HG02870 (cell line): ENCODE data around the gene USP21.

ENCODE experiments used
- ATAC-seq: cut with Tn5 transposase; IDR thresholded peaks from one replicate; pipeline ENCODE4 v1.9.1; 2021; ENCODE audit warnings: mild to moderate bottlenecking, moderate library complexity; ENCODE audit not compliant: unreplicated experiment

The USP21 gene

DNA sequence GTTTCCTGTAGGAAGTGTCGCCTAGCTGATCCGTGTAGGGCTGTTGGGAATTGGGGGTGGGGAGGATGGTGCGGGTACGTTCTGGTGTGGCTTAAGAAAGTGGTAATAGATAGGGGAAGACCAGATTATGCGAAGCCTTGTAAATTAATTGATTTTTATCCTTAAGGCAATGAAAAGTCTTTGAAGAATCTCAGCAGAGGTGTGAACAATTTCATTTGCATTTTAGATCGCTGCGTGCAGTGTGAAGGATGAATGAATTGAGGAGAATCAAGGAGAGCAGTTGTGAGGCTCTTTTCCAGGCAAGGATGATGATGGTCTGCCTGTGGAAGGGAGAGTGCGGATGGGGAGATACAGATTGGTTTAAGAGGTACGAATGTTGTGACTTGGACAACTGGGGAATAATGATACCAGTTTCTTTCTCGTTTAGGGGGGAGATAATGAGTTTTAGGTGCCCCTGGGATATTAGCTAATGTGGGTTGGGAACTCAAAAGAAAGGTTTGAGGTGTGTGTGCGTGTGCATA, 26.0 kb upstream of the USP21 start:
- ATAC-seq: no peak

DNA sequence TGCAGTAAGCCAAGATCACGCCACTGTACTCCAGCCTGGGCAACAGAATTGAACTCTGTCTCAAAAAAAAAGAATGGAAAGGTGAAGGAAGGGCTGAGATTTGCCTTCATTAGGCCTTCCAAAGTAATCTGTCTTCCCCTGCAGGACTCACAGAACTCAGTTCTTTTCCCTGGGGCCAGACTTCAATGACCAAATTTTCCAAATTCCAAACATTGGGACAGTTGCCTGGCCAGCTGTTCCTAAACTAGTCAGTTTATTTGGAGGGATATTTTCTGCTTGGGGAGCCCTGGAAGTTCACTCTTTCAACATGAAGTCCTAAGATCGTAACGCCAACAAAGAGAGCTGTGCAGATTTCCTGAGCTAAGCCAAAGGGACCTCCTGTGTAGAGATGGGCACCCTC, 21.4 kb upstream of the USP21 start:
- ATAC-seq: no peak

DNA sequence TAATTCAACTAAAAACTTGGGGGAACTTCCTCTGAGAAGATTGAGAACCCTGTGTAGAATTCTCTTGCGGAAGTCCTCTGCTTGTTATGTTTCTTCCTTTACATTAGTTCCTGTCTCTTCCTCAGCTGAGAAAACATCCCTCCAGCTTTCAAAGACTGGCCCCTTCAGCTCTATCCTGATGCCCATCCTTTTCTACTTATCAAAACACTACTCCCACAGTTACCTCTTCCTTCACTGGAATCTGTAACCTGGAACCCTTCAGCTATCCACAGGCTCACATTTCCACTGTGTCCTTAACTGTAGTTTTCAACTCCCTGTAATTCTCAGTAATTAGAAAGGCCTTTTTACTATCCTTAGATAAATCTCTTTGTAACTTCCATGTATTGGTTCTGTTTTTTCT, 20.9 kb upstream of the USP21 start:
- no peak for ATAC-seq

DNA sequence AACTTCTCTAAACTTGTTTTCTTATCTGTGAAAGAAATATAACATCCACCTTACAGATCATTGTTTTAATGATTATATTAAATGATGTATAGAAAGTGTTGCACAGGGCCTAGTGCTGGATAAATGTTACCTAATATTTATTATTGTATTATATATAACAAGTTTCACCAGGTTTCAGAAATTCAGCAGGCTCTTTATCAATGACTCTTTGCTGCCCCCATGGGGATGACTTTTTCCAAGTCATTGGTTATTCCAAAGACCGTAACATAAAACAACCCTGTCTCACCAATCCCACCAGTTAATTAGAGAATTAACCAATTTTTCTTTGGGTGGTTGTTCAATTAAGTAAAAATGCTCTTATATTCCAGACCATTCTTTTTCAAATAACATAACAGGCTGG, 19.5 kb upstream of the USP21 start:
- ATAC-seq: no peak

DNA sequence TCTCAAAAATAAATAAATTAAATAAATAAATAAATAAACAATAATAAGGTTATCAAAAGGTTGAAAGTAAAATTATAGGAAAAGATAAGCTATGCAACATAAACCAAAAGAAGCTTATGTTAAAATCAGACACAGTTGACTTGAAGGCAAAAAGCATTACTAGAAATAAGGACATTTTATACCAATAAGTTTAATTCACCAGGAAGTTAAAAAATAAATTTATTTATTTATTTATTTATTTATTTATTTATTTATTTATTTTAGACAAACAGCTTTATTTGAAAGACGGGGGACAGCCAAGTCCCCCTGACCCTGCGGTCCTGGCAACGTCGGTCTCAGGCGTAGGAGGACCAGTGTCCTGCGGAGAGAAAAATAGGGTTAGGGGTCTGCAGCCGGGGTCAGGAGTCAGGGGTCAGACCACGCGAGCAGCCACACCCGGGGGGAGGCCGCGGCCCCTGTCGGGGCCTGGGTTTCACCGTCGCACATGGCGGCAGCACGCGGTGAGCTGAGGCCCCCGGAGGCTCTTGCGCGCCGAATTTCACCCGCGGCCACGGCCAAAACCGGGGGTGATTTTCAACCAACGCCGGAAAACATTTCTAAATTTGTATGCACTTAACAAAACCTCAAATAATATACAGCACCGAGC, 18.4 kb upstream of the USP21 start:
- ATAC-seq: no peak

DNA sequence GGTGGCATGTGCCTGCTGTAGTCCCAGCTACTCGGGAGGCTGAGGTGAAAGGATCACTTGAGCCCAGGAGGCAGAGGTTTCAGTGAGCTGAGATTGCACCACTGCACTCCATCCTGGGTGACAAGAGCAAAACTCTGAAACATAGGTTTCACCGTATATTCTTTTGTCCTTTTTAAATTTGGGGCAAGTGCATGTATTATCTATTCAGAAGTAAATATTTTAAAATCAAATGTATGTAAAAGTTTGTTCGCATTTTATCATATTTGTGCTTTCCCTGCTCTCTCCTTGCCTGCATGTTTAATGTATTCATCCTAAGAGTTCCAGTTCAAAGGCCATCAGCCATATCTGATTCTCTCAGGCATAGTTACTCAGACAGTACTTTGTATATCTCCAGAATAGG, 13.5 kb upstream of the USP21 start:
- no peak for ATAC-seq

DNA sequence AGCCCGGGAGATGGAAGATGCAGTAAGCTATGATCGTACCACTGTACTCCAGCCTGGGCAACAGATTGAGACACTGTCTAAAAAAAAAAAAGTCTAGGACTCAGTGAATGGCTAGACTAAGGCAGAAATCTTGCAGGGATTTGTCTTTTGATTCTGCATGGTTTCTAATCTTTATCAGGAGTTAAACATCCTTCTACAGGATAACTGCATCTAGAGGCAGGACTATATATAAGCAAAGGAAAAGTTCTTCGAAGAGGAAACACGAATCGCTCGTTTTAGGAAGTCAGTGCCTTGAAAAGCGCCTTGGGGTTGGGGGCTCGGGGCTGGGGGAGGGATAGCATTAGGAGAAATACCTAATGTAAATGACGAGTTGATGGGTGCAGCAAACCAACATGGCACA, 6.1 kb upstream of the USP21 start:
- no peak for ATAC-seq

DNA sequence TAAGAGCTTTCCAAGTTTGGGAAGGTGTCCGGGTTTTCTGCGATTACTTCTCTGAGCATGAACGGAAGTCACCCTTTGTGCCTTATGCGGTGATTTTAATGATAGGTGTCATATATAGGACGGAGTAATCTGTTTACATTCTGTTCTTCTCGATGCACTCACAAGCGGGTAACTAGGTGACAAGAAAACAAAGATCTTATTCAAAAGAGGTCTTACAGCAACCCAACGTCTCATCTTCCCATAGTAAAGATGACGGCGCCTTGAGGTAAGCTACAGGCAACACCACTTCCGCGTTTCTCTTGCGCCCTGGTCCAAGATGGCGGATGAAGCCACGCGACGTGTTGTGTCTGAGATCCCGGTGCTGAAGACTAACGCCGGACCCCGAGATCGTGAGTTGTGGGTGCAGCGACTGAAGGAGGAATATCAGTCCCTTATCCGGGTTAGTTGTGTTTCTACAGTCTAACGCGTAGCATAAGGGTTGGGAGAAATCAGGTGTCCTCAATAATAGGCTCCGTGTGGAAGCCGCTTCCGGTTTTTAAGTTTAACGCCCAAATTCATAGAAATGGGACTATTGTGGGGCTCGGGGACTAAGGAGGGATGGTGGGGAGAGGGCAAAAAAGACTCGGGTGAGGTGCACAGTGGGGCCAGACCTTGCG, 5.5 kb upstream of the USP21 start, which contains the start of gene UFC1:
UFC1 (plus strand) TSS at position 297 of the 656 bp plus-strand sequence; CDS start at position 317, 20 bp downstream.
- peak; percentile 84 for ATAC-seq

DNA sequence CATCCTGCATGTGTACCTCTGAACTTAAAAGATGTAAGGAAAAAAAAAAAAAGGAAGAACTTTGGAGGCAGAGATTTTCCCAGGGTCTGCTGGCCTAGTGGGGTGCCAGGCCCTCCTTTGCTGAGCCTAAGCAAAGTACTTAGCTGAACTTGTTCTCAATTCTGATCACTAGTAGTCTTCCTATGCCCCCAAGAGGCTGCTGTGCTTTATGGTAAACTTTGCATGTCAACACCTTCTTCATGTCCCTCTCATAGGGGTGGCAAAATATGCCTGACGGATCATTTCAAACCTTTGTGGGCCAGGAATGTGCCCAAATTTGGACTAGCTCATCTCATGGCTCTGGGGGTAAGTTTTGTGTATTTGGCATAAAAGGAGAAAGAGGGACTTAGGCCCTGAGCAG, 1.4 kb upstream of the USP21 start:
- no peak for ATAC-seq

DNA sequence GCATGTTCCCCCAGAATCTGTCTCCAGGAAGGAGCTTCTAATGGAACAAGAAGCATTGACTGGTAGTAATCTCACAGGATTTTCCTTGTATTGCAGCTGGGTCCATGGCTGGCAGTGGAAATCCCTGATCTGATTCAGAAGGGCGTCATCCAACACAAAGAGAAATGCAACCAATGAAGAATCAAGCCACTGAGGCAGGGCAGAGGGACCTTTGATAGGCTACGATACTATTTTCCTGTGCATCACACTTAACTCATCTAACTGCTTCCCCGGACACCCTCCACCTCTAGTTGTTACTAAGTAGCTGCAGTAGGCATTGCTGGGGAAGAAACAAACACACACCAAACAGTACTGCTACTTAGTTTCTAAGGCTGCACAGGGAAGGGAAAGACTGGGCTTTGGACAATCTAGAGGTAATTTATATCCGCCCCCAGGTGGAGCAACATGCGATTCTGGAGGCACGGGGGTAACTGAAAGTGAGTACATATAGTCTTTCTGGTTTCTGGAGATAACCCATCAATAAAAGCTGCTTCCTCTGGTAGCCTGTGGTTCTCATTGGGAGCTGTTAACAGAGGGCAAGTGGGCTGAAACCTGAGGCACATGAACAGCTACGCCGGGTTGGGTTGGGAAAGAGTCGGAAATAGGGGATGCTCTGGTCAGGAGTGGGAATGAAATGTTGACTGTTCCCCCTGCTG, 837 bp upstream of the USP21 start:
- ATAC-seq: no peak

DNA sequence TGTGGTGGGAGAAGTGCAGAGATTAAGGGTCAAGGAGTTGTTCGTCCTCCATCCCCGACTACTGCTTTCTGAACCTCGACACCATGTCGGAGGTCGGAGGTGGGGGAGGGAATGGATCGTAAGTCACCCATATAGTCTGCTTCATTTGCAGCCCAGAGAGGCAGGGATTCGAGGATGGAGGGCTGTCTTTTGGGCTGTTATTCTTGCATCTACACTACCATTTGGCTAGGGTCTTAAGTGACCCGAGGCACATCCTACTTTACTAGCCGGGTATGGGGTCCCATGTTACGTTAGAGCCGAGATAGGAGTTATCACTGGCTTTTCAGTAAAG, 578 bp downstream of the USP21 start:
- ATAC-seq: no peak

DNA sequence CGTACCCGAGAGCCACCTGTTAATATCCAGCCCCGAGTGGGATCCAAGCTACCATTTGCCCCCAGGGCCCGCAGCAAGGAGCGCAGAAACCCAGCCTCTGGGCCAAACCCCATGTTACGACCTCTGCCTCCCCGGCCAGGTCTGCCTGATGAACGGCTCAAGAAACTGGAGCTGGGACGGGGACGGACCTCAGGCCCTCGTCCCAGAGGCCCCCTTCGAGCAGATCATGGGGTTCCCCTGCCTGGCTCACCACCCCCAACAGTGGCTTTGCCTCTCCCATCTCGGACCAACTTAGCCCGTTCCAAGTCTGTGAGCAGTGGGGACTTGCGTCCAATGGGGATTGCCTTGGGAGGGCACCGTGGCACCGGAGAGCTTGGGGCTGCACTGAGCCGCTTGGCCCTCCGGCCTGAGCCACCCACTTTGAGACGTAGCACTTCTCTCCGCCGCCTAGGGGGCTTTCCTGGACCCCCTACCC, 1.4 kb downstream of the USP21 start:
- no peak for ATAC-seq

DNA sequence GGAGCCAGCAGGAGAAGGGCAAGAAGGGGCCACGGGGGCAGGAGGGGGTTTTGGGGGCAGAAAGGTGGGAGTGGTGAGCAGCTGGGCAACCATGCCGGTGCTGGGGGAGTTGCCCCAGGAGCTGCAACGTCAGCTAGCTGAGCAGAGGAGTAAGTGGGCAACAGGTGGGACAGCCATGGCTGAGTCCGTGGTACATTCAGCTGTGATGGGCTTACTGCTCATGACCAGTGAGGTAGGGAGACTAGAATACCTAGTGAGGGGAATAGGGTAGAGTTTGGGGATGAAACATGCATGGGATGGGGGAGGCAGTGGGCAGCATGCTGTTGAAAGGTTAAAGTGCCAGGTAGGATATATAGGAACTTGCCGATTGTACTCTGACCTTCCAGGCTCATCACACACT, 2.4 kb downstream of the USP21 start:
- no peak for ATAC-seq

DNA sequence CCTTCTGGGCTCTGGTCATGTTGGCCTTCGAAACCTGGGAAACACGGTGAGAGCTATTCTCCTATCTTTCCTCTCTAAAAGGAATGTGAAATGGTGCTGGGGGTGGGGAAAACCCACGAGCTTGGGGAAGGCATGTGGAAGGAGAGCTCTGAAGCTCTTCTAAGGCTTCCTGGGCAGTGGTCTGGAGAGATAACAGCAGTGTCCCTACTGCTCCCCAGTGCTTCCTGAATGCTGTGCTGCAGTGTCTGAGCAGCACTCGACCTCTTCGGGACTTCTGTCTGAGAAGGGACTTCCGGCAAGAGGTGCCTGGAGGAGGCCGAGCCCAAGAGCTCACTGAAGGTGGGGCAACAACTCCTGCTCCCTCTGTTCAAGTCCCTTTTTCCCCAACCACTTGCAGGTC, 2.8 kb downstream of the USP21 start:
- no peak for ATAC-seq

DNA sequence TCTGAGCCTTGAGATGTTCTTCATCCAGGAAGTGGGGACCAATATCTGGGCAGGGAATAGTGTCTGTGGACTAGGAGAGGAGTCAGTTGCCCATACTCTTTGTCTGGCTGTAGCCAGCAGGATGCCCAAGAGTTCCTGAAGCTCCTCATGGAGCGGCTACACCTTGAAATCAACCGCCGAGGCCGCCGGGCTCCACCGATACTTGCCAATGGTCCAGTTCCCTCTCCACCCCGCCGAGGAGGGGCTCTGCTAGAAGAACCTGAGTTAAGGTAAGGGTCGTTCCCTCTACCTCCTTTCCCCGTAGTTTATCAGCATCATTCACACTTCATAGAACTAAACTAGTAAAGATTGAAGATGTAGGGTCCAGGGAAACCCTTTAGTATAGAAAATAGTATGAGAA, 3.5 kb downstream of the USP21 start:
- no peak for ATAC-seq

DNA sequence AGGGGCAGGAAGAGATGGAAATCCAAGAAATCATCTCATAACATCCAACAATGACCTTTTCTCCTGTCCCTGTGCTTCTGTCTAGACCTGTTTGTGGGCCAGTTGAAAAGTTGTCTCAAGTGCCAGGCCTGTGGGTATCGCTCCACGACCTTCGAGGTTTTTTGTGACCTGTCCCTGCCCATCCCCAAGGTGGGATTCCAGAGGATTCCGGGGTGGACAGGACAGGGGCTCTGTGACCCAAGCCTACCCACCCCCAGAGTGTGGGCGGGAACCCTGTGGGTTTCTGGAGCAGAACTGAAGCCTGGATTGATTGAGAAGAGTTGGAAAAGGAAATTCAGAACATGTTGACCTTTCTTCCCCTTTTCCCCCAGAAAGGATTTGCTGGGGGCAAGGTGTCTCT, 4.5 kb downstream of the USP21 start:
- no peak for ATAC-seq

DNA sequence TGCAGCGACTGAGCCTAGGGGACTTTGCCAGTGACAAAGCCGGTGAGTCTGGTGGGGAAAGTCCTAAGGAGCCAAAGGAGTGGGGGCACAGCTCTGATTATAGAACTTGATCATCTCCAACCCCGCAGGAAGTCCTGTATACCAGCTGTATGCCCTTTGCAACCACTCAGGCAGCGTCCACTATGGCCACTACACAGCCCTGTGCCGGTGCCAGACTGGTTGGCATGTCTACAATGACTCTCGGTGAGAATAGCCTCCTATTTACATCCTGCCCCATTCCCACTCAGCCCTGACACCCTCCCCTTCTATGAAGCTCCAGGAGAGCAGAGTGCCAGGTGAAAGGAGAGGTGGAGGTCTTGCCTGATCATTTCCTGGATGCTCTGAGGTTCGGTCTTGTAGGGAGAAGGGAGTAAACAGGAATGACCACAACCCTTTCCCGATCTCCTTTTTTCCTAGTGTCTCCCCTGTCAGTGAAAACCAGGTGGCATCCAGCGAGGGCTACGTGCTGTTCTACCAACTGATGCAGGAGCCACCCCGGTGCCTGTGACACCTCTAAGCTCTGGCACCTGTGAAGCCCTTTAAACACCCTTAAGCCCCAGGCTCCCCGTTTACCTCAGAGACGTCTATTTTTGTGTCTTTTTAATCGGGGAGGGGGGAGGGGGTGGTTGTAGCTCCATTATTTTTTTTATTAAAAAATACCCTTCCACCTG, 5.8 kb downstream of the USP21 start:
- no peak for ATAC-seq

DNA sequence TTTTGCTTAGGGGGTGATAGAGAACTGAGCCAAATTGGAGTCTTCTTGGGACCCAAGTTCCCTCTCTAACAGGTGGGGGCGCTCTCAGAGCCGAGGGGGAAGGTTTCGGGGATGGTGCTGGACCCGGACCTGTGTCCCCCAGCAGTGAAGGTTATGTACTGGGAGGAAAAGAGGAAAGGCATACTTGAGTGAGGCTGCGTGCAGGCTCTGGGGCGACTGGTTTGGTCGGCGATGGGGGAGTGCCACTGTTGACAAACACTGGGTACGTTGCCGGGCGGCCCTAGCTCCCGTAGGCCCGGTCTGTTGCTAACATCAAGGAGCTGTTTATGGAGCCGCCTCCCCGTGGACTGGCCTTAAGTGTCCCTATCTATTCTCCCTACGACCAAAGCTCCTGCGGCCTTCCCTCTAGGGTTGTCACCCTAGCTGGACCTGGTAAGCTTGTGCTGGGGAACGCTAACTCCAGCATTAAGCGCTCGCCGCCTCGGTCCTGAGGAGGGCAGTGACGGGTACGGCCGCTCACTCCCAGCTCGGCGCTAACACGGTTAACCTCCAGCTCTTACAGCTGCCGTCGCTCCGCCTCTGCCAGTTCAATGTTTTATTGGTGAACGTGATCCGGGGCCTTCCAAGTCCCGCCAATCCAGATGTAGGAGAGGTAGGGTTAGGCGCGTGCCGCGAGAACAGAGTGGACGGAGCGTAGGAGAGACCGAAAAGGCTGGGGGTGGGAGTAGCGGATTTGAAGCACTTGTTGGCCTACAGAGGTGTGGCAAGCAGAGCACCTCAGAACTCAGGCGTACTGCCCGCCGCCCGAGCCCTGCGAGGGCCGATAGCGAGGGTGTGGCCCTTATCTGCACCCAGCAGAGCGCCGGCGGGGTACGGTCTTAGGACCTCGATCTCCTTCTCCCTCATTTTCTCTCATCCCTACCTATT, 6.7 kb downstream of the USP21 start, which contains the start of gene PPOX:
PPOX (plus strand) TSS at position 685 of the 927 bp plus-strand sequence. CDS start 422 bp downstream, outside the sequence.
- ATAC-seq: peak; percentile 95

DNA sequence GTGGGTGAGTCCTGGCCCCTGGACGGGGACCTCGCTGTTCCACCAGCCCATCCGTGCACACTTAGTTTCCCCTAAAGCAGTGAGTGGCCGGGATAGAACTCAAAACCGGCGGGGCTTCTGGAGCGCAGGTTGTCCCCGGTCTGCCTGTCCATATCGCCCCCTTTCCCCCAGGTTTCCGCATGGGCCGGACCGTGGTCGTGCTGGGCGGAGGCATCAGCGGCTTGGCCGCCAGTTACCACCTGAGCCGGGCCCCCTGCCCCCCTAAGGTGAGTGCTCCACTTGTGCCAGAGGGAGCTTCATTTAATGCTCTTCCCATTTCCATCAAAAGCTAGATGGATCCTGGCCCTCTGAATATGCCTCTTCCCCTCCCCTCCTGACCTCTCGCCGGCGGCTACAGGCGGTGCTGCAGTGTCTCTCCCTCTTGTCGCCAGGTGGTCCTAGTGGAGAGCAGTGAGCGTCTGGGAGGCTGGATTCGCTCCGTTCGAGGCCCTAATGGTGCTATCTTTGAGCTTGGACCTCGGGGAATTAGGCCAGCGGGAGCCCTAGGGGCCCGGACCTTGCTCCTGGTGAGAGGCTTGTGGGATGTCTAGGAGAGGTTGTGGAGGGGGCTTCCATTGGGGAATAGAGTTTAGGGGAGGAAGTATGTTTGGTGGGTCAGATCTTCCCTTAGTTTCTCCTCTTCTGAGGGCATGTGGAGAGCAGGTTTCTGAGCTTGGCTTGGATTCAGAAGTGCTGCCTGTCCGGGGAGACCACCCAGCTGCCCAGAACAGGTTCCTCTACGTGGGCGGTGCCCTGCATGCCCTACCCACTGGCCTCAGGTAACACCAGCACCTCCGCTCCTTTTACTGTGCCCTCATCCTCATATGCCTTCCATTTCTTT, 7.6 kb downstream of the USP21 start:
- no peak for ATAC-seq
